Upper lobe of right lung (tissue), 1 donor: ENCODE results near the gene MCC. TPM values are rescaled to one million over a fixed set of nuclear protein-coding genes. Genes with fewer than 3 reads are reported as not detected.

ENCODE experiments used
- ATAC-seq: fragments of 200-7000 bp; cut with Tn5 transposase; one replicate; pipeline ENCODE4 v1.9.1; 2020; ENCODE audit warnings: mild to moderate bottlenecking, moderate library complexity
- DNase-seq: peaks from one replicate; pipeline ENCODE4 v3.0.0-alpha.2; 2020
- H3K27ac ChIP-seq: fragments of 200-600 bp; one replicate; pipeline ENCODE4 v1.8.0; 2022
- H3K27me3 ChIP-seq: fragments of 200-600 bp; one replicate; pipeline ENCODE4 v1.8.0; 2022; ENCODE audit warnings: mild to moderate bottlenecking
- H3K36me3 ChIP-seq: fragments of 200-600 bp; one replicate; pipeline ENCODE4 v1.8.0; 2022
- H3K4me1 ChIP-seq: fragments of 200-600 bp; one replicate; pipeline ENCODE4 v1.8.0; 2022
- H3K4me3 ChIP-seq: fragments of 200-600 bp; one replicate; pipeline ENCODE4 v1.8.0; 2022; ENCODE audit warnings: mild to moderate bottlenecking
- H3K9me3 ChIP-seq: fragments of 200-600 bp; one replicate; pipeline ENCODE4 v1.8.0; 2022
- CTCF ChIP-seq: fragments of 200-600 bp; IDR thresholded peaks from one replicate; pipeline ENCODE4 v1.8.0; 2022; ENCODE audit warnings: antibody characterized with exemption
- intact Hi-C: fragments of 100-400 bp; cut with DNase I; formaldehyde crosslinking; loops from one replicate; pipeline ENCODE4 v1.11.0; 2022
- total RNA-seq: library from RNA; stranded (reverse); fragmentation: NEBNext Ultra II Directional; extraction: Animal tissue kit (Norgen Biotek cat#: 25700); gene quantifications from one replicate; pipeline ENCODE4 v1.2.1, GENCODE V29; 2021
- donor health status: DM: no; HTN: yes; CAD: no; lungs with severe emphysema.

Gene MCC
- total RNA-seq, 1 donor from 2014 or later, result 18.6 TPM

DNA sequence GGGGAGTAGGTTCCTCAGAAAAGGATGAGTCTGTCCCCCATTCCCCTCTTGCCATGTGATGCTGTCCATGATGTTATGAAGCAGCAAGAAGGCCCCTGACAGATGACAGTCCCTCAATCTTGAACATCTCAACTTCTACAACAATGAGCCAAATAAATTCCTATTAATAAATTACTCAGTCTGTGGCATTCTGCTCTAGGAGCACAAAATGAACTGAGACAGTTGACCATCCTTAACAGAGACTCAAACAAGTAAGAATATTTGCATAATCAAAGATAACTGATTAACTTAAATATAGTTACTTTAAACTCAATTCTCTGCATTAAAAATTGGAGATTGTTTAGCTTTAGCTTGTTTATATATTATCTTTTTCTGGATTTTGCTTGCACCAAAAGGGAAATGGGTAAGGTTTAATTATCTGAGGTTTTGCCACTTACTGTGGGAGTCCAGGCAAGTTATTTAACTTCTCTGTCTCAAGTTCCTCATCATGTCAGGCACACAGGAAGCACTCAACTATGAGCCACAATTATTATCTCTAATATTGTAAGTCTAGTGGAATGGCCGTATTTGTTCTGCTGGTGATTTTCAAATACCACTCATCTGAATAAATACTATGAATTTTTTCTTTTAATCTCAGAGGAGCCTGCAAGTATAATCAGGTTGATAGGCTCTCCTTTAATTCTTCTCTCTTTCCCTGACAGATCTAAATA lies 216.4 kb downstream of the MCC start:
- DNase-seq (no peak), ATAC-seq (no peak)
- no peaks in the 10 kb centered on the region for H3K36me3 ChIP-seq
- intact Hi-C loops, result no loop called here
- H3K27ac ChIP-seq, result no peak overlapping the region
- H3K4me1 ChIP-seq, result peaks cover 6% of the 10 kb centered on the region
- no peaks in the 10 kb centered on the region for H3K27me3 ChIP-seq
- H3K9me3 ChIP-seq, result no peaks in the 10 kb centered on the region
- TF ChIP-seq CTCF, result no peak
- no peak overlapping the region for H3K4me3 ChIP-seq

DNA sequence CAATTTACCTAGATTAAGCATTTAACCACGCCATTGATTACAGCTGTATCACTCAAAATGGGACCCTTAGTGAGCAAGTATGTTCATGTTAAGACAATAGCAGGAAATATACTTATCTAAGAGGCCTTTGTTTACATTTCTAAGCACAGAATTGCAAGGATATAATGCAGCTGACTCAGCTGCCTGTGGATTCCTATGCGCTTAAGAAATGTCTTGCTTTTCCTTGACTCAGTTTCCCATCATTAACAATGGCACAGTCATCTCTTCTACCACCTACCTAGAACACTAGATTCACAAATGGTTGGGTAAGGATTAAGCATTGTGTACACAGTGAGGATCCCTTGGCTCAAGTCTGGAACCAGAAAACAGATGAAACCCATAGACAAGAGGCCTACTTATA lies 217.2 kb downstream of the MCC start:
- no peak for TF ChIP-seq CTCF
- intact Hi-C loops, result no loop called here
- Histone ChIP-seq H3K4me3 (no peak overlapping the region), H3K27ac (no peak overlapping the region), H3K27me3 (no peaks in the 10 kb centered on the region), H3K4me1 (peaks cover 6% of the 10 kb centered on the region), H3K36me3 (no peaks in the 10 kb centered on the region), H3K9me3 (no peaks in the 10 kb centered on the region)
- ATAC-seq (no peak), DNase-seq (no peak)

GRCh38 chr5:113270086-113270485 lies 218.2 kb downstream of the MCC start:
- TF ChIP-seq CTCF, result no peak
- DNase-seq (no peak), ATAC-seq (no peak)
- H3K27me3 ChIP-seq, result no peaks in the 10 kb centered on the region
- H3K4me3 ChIP-seq, result no peak overlapping the region
- H3K36me3 ChIP-seq, result no peaks in the 10 kb centered on the region
- H3K9me3 ChIP-seq, result no peaks in the 10 kb centered on the region
- no peak overlapping the region for H3K27ac ChIP-seq
- intact Hi-C loops, result no loop called here
- peaks cover 6% of the 10 kb centered on the region for H3K4me1 ChIP-seq

- intact Hi-C loops, result no loop called here
- Histone ChIP-seq H3K9me3 (no peaks in the 10 kb centered on the region), H3K36me3 (no peaks in the 10 kb centered on the region), H3K27ac (no peak overlapping the region), H3K4me1 (peaks cover 6% of the 10 kb centered on the region), H3K4me3 (no peak overlapping the region), H3K27me3 (no peaks in the 10 kb centered on the region)
- DNase-seq, result no peak
- ATAC-seq, result no peak
- no peak for TF ChIP-seq CTCF
Observed at GRCh38 chr5:113269023-113269997, 218.9 kb downstream of the MCC start.

GRCh38 chr5:113268232-113268631 lies 220.0 kb downstream of the MCC start:
- H3K9me3 ChIP-seq, result no peaks in the 10 kb centered on the region
- intact Hi-C loops, result no loop called here
- ATAC-seq (no peak), DNase-seq (no peak)
- H3K4me1 ChIP-seq, result peaks cover 6% of the 10 kb centered on the region
- H3K27ac ChIP-seq, result no peak overlapping the region
- H3K4me3 ChIP-seq, result no peak overlapping the region
- no peaks in the 10 kb centered on the region for H3K27me3 ChIP-seq
- H3K36me3 ChIP-seq, result no peaks in the 10 kb centered on the region
- TF ChIP-seq CTCF, result no peak
